Type B pancreatic cell (in vitro differentiated cells): ENCODE measurements around the gene KIF12. TPM values are rescaled to one million over a fixed set of nuclear protein-coding genes. Genes with fewer than 3 reads are reported as not detected.

Experiments used
- DNase-seq: peaks from one replicate; pipeline ENCODE4 v3.0.0; 2021; ENCODE audit warnings: mixed read lengths; ENCODE audit not compliant: unreplicated experiment; ENCODE audit errors: extremely low spot score
- H3K27ac Mint-ChIP-seq: 2 replicates; pipeline ENCODE4 v1.8.0; 2021; ENCODE audit warnings: mild to moderate bottlenecking, mixed read lengths
- H3K27me3 Mint-ChIP-seq: 2 replicates; pipeline ENCODE4 v1.8.0; 2021; ENCODE audit warnings: mixed read lengths
- H3K36me3 Mint-ChIP-seq: 2 replicates; pipeline ENCODE4 v1.8.0; 2021; ENCODE audit warnings: mixed read lengths
- H3K4me1 Mint-ChIP-seq: one replicate; pipeline ENCODE4 v1.8.0; 2021; ENCODE audit warnings: mixed read lengths; ENCODE audit not compliant: unreplicated experiment
- H3K4me3 Mint-ChIP-seq: 2 replicates; pipeline ENCODE4 v1.8.0; 2021; ENCODE audit warnings: mild to moderate bottlenecking, mixed read lengths
- H3K9me3 Mint-ChIP-seq: 2 replicates; pipeline ENCODE4 v1.8.0; 2021; ENCODE audit warnings: mixed read lengths
- long read RNA-seq: library from polyadenylated mRNA; unstranded; transcript quantifications from one replicate; pipeline ENCODE4 v2.0.0, GENCODE V29; 2020
- total RNA-seq: library from RNA; stranded (reverse); gene quantifications from 2 replicates; pipeline ENCODE4 v1.2.1, GENCODE V29; 2021; ENCODE audit warnings: low replicate concordance
- TF ChIP-seq, protein P1 (sequence below): fragments of 200-600 bp; sonication (generic); conservative IDR thresholded peaks from 2 replicates; pipeline ENCODE4 v1.5.0; 2021; ENCODE audit warnings: antibody characterized with exemption, mild to moderate bottlenecking

KIF12 gene
- 33.2 and 35.9 TPM in 2 replicates for total RNA-seq
- long read RNA-seq, partial matches to known transcripts: 1 of 1 reads
- long read RNA-seq, other reads (novel, unspliced or antisense): 0 of 1 reads

DNA sequence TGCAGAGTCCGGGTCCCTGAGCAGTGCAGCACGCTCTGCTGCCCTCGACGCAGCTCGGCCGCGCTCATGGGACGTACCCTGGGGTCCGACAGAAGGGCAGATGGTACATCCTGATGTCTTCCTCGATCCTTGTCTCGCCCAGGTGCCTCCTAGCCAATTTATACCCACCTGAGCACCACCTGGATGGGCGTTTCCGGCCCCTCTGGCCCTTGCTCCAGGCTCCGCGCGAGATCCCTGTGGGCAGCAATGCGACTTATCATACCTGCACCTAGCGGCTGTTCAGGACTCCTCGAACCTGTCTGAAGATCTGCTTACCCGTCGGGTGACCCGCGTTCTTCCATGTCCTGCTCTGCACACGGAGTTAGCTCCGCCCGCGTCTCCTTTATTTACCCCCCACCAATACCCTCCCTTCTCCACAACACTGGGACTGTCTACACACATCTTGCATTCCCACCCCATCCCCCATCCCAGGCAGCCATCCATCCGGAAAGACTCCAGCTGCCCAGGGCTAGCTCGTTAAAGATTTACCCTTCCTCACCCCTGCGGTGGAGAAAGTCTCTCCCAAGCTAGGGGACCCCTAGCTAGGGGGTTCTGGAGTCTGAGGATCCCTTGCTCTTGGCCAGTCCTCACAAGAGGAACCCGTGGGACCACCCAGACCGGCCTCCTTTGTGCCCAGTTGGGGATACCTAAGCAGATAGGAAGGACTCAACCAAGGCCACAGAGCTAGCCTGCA lies at the start of gene KIF12:
Gene KIF12, minus strand, starts transcription at position 357 of the 733 bp plus-strand sequence. Its CDS starts 16 bp downstream, at position 341.
- peak within 1 kb of the TSS; percentile 74 for H3K27ac Mint-ChIP-seq
- peaks cover 48% of the 10 kb centered on the region for H3K27me3 Mint-ChIP-seq
- peaks cover 17% of the 10 kb centered on the region for H3K4me1 Mint-ChIP-seq
- H3K4me3 Mint-ChIP-seq: peak within 1 kb of the TSS; percentile 85
- peaks cover 4% of the 10 kb centered on the region for H3K9me3 Mint-ChIP-seq
- TF ChIP-seq, protein P1, sequence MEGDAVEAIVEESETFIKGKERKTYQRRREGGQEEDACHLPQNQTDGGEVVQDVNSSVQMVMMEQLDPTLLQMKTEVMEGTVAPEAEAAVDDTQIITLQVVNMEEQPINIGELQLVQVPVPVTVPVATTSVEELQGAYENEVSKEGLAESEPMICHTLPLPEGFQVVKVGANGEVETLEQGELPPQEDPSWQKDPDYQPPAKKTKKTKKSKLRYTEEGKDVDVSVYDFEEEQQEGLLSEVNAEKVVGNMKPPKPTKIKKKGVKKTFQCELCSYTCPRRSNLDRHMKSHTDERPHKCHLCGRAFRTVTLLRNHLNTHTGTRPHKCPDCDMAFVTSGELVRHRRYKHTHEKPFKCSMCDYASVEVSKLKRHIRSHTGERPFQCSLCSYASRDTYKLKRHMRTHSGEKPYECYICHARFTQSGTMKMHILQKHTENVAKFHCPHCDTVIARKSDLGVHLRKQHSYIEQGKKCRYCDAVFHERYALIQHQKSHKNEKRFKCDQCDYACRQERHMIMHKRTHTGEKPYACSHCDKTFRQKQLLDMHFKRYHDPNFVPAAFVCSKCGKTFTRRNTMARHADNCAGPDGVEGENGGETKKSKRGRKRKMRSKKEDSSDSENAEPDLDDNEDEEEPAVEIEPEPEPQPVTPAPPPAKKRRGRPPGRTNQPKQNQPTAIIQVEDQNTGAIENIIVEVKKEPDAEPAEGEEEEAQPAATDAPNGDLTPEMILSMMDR: no peak
- peaks cover 4% of the 10 kb centered on the region for H3K36me3 Mint-ChIP-seq
- DNase-seq: no peak

DNA sequence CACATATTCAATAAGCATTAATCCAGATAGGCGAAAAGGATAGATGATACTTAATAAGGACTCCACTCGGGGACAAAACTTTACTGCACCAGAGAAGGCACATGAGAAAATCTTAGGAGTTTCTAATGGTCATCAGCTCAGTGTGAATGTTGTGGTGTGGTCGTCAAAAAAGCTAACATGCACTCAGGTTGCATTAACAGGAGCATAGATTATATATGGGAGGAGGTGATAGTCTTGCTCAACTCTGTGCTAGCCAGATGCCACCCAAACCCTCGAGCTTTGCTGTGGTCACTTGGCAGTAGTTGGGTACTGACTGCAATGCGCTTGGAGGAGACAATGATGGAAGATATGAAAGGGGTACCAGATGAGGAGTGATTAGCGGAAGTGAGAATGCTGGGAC lies 47.6 kb upstream of the KIF12 start:
- TF ChIP-seq, protein P1: no peak
- DNase-seq: no peak
- peaks cover 11% of the 10 kb centered on the region for H3K4me1 Mint-ChIP-seq
- H3K27me3 Mint-ChIP-seq: peaks cover 11% of the 10 kb centered on the region
- no peak overlapping the region for H3K27ac Mint-ChIP-seq
- no peak overlapping the region for H3K4me3 Mint-ChIP-seq
- no peaks in the 10 kb centered on the region for H3K36me3 Mint-ChIP-seq
- no peaks in the 10 kb centered on the region for H3K9me3 Mint-ChIP-seq

DNA sequence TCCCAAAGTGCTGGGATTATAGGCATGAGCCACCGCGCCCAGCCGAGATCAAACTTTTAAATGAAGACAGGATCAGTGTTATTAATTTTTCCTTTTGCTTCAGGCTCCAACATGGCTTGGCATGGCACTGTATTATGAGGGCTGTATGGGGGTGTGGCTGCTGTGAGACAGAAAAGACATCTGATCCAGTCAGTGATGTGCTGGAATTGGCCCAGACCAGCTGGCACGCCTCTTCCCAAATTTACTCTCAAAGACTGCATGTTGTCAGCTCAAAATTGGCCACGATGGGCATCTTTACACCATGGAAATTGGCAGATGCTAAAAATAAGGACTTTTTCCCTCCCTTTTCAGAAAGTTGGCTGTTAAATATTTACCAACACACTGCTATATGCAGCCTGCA lies 44.1 kb upstream of the KIF12 start:
- Mint-ChIP-seq H3K27me3 (peaks cover 20% of the 10 kb centered on the region), H3K4me3 (no peak overlapping the region), H3K4me1 (peaks cover 8% of the 10 kb centered on the region), H3K27ac (no peak overlapping the region), H3K9me3 (no peaks in the 10 kb centered on the region), H3K36me3 (no peaks in the 10 kb centered on the region)
- DNase-seq: no peak
- TF ChIP-seq, protein P1: no peak

DNA sequence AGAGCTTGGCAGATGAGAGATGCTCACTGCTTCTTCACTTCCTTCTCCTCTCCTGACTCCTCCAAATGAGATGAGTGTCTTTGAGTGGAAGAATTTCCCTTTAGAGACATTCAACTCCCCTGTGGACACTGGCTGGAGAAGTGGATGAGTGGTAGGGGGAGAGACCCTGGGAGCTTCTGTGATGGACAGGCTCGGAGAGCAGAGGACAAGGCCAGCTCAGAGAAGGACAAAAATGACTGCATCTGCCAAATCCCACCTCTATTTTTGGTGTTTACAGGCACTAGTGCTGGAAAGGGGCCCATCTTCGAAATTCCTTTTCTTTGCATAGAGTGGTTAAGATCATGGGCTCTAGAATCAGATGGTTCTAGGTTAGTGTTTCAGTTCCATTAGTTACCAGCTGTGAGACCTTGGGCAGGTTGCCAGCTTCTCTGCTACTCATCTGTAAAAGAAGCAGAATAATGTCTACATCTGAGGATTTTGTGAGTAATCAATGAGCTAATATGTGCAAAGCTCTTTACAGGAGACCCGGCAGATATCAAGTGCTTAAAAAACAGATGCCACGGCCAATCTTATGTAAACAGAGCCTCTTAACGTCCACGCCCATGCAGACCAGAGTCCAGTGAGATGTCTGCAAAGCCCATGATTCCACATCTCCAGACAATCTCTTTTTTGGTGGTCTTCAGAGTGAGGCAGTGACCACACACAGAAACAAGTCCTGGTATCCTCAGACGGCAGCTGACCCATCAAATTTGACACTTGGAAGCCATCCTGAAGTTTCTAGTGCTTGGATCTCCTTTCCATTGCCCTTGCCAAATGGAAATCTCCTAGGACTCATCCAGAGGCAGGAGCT lies 42.7 kb upstream of the KIF12 start:
- no peak overlapping the region for H3K27ac Mint-ChIP-seq
- TF ChIP-seq, protein P1: no peak
- H3K4me1 Mint-ChIP-seq: peaks cover 8% of the 10 kb centered on the region
- H3K36me3 Mint-ChIP-seq: no peaks in the 10 kb centered on the region
- H3K27me3 Mint-ChIP-seq: peaks cover 23% of the 10 kb centered on the region
- H3K9me3 Mint-ChIP-seq: no peaks in the 10 kb centered on the region
- no peak for DNase-seq
- H3K4me3 Mint-ChIP-seq: no peak overlapping the region

DNA sequence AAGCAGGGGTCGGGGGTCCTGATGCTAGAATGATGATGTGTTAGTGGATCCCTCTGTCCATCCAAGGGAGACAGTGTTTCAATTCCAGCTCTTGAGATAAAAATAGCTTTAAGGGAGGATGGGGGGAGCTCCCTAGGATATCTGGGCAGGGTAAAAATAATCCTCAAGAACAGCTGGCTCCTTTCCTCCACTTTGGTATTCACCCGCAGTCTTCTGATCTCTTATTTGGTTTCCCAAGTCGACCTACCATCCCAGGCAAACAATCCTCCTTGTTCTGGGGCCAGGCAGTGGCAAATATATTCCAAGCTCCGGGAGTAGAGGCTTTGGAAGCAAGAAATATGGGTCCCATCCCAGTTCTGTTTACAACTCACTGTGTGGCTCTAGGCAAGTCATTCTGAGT lies 41.8 kb upstream of the KIF12 start:
- no peak overlapping the region for H3K27ac Mint-ChIP-seq
- DNase-seq: no peak
- H3K9me3 Mint-ChIP-seq: no peaks in the 10 kb centered on the region
- no peak overlapping the region for H3K4me3 Mint-ChIP-seq
- H3K4me1 Mint-ChIP-seq: peaks cover 8% of the 10 kb centered on the region
- H3K36me3 Mint-ChIP-seq: no peaks in the 10 kb centered on the region
- peaks cover 23% of the 10 kb centered on the region for H3K27me3 Mint-ChIP-seq
- TF ChIP-seq, protein P1: no peak
